ENCODE results near the gene HMCN2. TPM values are rescaled to one million over a fixed set of nuclear protein-coding genes. Genes with fewer than 3 reads are reported as not detected.
A peak's percentile ranks its signal among the peaks of the same experiment; 100 is the strongest.

The HMCN2 gene
- polyA plus RNA-seq, 2 of the 4 experiments (the other 2 are of a cell fraction), result 0.01 TPM; not detected in 1

DNA sequence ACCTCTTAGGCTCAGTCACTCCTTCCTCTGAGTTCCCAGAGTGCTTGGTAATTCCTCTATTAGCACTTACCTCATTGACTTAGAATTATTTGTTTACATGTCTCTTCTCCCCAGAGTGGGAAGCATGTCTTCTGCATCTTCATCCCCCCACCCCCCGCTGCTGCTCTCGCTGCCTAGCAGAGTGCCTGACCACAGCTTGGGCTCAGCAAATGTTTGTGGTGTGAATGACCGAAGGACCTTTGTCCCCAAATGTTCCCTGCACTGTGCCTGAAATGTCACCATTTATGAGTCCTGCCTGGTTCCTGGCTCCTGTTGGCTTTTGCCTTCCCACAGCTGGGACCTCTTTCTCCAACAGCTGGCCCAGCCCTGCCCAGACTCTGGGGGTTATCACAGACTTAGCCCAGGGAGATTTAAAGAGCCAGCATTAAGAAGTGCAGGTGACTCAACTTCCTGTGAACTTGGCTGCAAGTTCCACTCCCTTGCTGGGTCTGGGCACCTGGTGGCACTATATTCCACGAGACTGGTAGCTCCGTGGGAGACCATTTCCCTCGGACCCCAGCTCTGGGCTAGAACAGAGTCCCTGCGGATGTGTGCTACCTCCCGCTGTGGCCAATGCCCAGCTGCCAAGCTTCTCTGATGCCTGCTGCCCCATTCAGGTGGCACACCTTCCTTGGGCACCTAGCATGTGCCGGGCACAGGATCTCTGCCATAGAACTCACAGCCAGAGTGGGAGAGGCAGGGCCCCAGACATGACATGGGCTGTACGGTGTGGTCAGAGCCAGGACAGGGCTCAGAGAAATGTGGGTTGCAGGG is 1.8 kb upstream of the HMCN2 start:
- CTCF ChIA-PET, result interaction anchor here (0.7 to 1.4 kb wide), 4 partner anchors 8 to 144 kb away, joined by 3 to 4 read pairs (median 3); no protein-coding TSS in a partner anchor
- POLR2A ChIA-PET, result no interaction called here
- Histone ChIP-seq H3K4me2 (no peak overlapping the region), H3K4me1 (peaks cover 11% of the 10 kb centered on the region), H3K4me3 (no peak overlapping the region), H3K27ac (no peak overlapping the region), H3K9me3 (no peaks in the 10 kb centered on the region)
- no peak for TF ChIP-seq NPAS2 (CRISPR knock-in tag; IDR thresholded peaks at IDR 0.05; ENCODE audit: borderline replicate concordance)
- 0 out of 5 replicates have a peak, but pooled peaks of 1 of the 2 experiments have one; percentile 16 for TF ChIP-seq RAD21 (conservative IDR thresholded peaks at IDR 0.05 in 1 of 2, IDR thresholded peaks at IDR 0.05 in 1 of 2)
- DNase-seq (ENCODE audit: low read depth in 1 of 2, low spot score in 1 of 2) (no peak), ATAC-seq (peak in 1 of 2 experiments; percentile 11; a peak in 2 of 6 replicates), FAIRE-seq (no peak)
- WGBS (ENCODE audit: missing lambda C conversion rate), result 55% methylated on average over 4 of the region's 10 CpGs

- ChIA-PET POLR2A (no interaction called here), CTCF (interaction anchor here (0.7 to 1.4 kb wide), 4 partner anchors 9 to 143 kb away, joined by 3 to 4 read pairs (median 3); no protein-coding TSS in a partner anchor)
- ATAC-seq (no peak), DNase-seq (ENCODE audit: low read depth in 1 of 2, low spot score in 1 of 2) (no peak), FAIRE-seq (no peak)
- no peak for TF ChIP-seq NR3C1 (IDR thresholded peaks at IDR 0.05)
- TF ChIP-seq CTCF (IDR thresholded peaks at IDR 0.05), result no peak
- no peak for TF ChIP-seq FOSL2 (IDR thresholded peaks at IDR 0.05)
- TF ChIP-seq FOSL2 (CRISPR knock-in tag; IDR thresholded peaks at IDR 0.05), result no peak
- TF ChIP-seq USF2 (IDR thresholded peaks at IDR 0.05), result no peak
- TF ChIP-seq EHMT2 (IDR thresholded peaks at IDR 0.05; ENCODE audit: low read depth), result no peak
- no peak for TF ChIP-seq POLR2AphosphoS2 (conservative IDR thresholded peaks at IDR 0.05; ENCODE audit: low read length)
- no peak for TF ChIP-seq HMGXB4 (CRISPR knock-in tag; IDR thresholded peaks at IDR 0.05; ENCODE audit: borderline replicate concordance)
- TF ChIP-seq JUNB (IDR thresholded peaks at IDR 0.05), result no peak
- no peak for TF ChIP-seq RAD21 (conservative IDR thresholded peaks at IDR 0.05 in 1 of 2, IDR thresholded peaks at IDR 0.05 in 1 of 2)
- TF ChIP-seq KDM1A (IDR thresholded peaks at IDR 0.05; ENCODE audit: low read depth), result no peak
- TF ChIP-seq HDAC2 (IDR thresholded peaks at IDR 0.05), result no peak
- TF ChIP-seq CHD2 (IDR thresholded peaks at IDR 0.05; ENCODE audit: low read length, partially characterized antibody), result no peak
- TF ChIP-seq RFX5 (IDR thresholded peaks at IDR 0.05), result no peak
- no peak for TF ChIP-seq SMC3 (IDR thresholded peaks at IDR 0.05)
- TF ChIP-seq MYC (IDR thresholded peaks at IDR 0.05; ENCODE audit: borderline replicate concordance, low read length), result no peak
- H3K9me3 ChIP-seq, result no peaks in the 10 kb centered on the region
- peaks cover 11% of the 10 kb centered on the region for H3K4me1 ChIP-seq
- peak overlapping the region; percentile 94 for H3K4me2 ChIP-seq
- H3K4me3 ChIP-seq, result peak overlapping the region; percentile 31; the same call in 1 of the 3 replicates
- no peak overlapping the region for H3K27ac ChIP-seq
- 58% methylated on average over 18 of the region's 18 CpGs for WGBS (ENCODE audit: missing lambda C conversion rate)
These were observed 878 bp upstream of the HMCN2 start for GRCh38 chr9:130264414-130265350.
